Kidney epithelial cell (primary cell): Measurements from ENCODE around the gene OXCT1. TPM values are rescaled to one million over a fixed set of nuclear protein-coding genes. Genes with fewer than 3 reads are reported as not detected.

Experiments
- DNase-seq: peaks from one replicate; pipeline ENCODE4 v3.0.0-alpha.2; 2010; ENCODE audit warnings: low read depth
- H3K27me3 ChIP-seq: 2 replicates; pipeline ENCODE4 v1.6.0; 2011; ENCODE audit warnings: low read length; ENCODE audit not compliant: control insufficient read depth, insufficient read depth
- H3K36me3 ChIP-seq: 2 replicates; pipeline ENCODE4 v1.5.1; 2011; ENCODE audit warnings: low read length; ENCODE audit not compliant: control insufficient read depth, insufficient read depth
- H3K4me3 ChIP-seq: 2 replicates; pipeline ENCODE4 v1.5.1; 2011; ENCODE audit warnings: low read depth, mild to moderate bottlenecking, control low read depth, low read length
- total RNA-seq: library from RNA; depleted of rRNA; stranded (reverse); fragments of >200 nt; gene quantifications from 2 replicates; pipeline ENCODE4 v1.2.3, GENCODE V29; 2015
- TF ChIP-seq, protein P1 (sequence below): IDR thresholded peaks from 2 replicates; pipeline ENCODE4 v1.5.1; 2011; ENCODE audit warnings: mild to moderate bottlenecking, moderate library complexity, low read length, control low read depth, inconsistent platforms; ENCODE audit not compliant: insufficient read depth, poor library complexity, severe bottlenecking

Gene OXCT1
- total RNA-seq, 1 donor from 2014 or later: 21.0 TPM

DNA sequence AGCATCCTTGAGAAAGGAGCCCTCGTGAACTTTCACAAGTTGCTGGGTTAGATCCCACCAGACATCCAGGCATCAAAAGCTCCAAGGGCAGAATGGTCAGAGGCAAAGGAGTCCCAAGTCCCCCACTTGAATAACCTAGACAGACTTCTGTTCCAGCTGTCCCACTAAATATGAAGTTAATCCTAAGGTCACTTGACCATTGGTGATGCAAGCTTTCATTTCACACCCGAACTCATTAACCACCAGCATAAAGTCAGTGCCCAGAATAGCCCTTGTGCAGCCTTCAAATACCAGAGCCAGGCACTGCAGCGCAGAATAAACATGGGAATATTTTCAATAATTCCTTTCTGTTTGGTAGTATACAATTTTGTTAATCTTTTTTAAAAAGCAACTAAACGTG is 28.9 kb downstream of the OXCT1 start:
- Histone ChIP-seq H3K27me3 (no peaks in the 10 kb centered on the region), H3K4me3 (no peak overlapping the region), H3K36me3 (no peaks in the 10 kb centered on the region)
- TF ChIP-seq, protein P1, sequence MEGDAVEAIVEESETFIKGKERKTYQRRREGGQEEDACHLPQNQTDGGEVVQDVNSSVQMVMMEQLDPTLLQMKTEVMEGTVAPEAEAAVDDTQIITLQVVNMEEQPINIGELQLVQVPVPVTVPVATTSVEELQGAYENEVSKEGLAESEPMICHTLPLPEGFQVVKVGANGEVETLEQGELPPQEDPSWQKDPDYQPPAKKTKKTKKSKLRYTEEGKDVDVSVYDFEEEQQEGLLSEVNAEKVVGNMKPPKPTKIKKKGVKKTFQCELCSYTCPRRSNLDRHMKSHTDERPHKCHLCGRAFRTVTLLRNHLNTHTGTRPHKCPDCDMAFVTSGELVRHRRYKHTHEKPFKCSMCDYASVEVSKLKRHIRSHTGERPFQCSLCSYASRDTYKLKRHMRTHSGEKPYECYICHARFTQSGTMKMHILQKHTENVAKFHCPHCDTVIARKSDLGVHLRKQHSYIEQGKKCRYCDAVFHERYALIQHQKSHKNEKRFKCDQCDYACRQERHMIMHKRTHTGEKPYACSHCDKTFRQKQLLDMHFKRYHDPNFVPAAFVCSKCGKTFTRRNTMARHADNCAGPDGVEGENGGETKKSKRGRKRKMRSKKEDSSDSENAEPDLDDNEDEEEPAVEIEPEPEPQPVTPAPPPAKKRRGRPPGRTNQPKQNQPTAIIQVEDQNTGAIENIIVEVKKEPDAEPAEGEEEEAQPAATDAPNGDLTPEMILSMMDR: no peak
- no peak for DNase-seq

DNA sequence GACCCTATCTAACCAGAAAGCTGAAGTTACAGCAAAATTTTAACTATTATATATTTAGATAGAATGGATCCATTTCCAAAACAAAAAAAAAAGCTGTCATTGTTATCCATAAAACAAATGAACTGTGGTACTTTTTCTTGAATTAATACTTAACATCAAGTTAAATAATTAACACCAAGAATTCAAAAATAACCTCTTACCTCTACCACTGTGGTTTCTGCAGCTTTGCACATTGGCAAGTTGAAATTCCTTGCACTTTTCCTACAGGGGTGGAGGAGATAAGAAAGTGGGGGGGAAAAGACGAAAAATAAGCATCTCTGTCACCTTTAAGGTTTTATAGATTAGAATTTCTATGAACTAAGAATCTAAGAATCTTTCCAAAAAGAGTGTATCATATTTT is 30.0 kb downstream of the OXCT1 start:
- no peaks in the 10 kb centered on the region for H3K36me3 ChIP-seq
- H3K4me3 ChIP-seq: no peak overlapping the region
- H3K27me3 ChIP-seq: no peaks in the 10 kb centered on the region
- no peak for DNase-seq
- TF ChIP-seq, protein P1: no peak

DNA sequence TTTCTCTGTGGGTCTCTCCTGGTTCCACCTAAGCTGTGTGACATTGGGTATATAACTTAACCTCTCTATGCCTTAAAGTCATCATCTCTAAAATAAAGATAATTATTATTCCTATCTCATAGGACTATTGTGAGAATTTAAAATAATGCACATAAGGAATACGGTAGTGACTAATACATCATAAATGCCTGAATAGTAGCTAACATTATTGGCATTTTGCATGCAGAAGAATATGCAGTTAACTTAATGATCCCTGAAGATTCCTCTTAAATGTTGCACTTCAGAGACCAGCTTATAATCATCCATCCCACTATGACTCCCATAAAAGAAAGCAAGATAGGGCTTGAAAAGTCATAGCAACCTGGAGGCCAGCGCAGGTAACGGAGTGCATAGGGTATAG is 32.4 kb downstream of the OXCT1 start:
- no peak overlapping the region for H3K4me3 ChIP-seq
- no peaks in the 10 kb centered on the region for H3K36me3 ChIP-seq
- H3K27me3 ChIP-seq: no peaks in the 10 kb centered on the region
- no peak for DNase-seq
- TF ChIP-seq, protein P1: no peak

DNA sequence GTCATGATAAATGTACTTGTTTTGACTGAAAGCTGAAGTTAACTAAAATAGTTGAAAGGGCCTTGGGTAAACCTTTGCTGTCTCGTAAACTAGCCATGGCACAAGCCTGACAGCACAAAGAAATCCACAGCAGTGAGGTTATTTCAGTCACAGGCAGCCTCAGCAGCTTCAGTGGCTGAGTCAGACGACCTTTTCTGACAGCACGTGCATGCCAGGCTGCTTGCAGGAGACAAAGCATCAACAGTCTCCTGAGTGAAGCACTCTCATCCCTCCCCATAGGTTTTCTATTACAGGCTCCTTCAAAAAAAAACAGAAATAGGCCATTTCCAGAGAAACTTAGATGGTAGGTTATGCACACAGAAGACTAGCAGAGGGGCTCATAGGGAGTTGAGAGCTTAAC is 34.6 kb downstream of the OXCT1 start:
- no peak overlapping the region for H3K4me3 ChIP-seq
- DNase-seq: peak; percentile 63
- H3K27me3 ChIP-seq: no peaks in the 10 kb centered on the region
- no peaks in the 10 kb centered on the region for H3K36me3 ChIP-seq
- TF ChIP-seq, protein P1: no peak

DNA sequence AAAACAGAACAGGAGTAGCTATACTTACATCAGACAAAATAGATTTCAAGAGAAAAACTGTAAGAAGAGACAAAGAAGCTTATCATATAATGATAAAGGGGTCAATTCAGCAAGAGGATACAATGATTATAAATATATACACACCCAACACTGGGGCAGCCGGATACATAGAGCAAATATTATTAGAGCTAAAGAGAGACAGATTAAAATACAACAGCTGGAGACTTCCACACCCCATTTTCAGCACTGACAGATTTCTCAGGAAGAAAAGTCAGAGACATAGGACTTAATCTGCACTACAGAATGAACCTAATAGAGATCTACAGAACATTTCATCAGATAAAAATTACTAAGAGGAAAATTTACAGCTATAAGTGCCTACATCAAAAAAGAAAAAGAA is 35.7 kb downstream of the OXCT1 start:
- no peaks in the 10 kb centered on the region for H3K36me3 ChIP-seq
- DNase-seq: no peak
- no peaks in the 10 kb centered on the region for H3K27me3 ChIP-seq
- TF ChIP-seq, protein P1: no peak
- no peak overlapping the region for H3K4me3 ChIP-seq

DNA sequence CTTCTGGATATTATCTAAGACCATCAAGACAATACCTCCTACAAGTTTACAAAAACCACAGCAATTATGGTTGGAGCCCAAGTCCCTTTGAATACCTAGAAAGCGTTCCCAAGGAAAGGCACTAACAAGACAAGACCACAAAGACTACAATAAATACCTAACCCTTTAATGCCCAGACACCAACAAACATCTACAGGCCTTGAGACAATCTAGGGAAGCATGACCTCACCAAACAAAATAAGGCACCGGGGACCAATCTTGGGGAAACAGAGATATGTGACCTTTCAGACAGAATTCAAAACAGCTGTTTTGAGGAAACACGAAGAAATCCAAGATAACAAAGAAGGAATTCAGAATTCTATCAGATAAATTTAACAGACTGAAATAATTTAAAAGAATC is 37.8 kb downstream of the OXCT1 start:
- no peak overlapping the region for H3K4me3 ChIP-seq
- no peaks in the 10 kb centered on the region for H3K27me3 ChIP-seq
- no peak for DNase-seq
- no peaks in the 10 kb centered on the region for H3K36me3 ChIP-seq
- TF ChIP-seq, protein P1: no peak
